GM12875 (cell line): Measurements from ENCODE around the gene RASGRF2.

Experiments
- H3K4me3 ChIP-seq: one replicate; pipeline ENCODE4 v1.5.1; 2011; ENCODE audit warnings: low read depth, low read length, control low read depth
- TF ChIP-seq, protein P1 (sequence below): IDR thresholded peaks from 2 replicates; pipeline ENCODE4 v1.5.1; 2011; ENCODE audit warnings: low read depth, mild to moderate bottlenecking, control low read depth, inconsistent platforms, low read length, moderate library complexity, borderline replicate concordance; ENCODE audit not compliant: insufficient read depth

The RASGRF2 gene

DNA sequence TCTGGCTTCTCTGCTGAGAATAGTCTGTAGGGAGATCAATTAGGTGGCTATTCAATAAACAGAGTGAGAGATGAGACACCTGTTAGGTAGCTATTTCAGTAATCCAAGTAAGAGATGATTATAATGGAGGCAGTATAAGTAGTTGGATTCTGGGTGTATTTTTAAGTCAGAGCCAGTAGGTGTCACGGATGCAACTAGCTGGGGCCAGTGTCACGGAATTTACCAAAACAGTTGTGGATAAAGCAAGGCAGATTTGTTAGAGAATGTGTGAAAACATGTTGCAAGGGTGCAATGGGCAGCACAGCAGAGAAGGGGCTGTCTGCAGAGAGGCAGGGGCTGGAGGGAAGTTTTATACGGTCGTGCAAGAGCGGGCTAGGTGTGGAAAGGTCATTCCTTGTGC lies 114.9 kb downstream of the RASGRF2 start:
- TF ChIP-seq, protein P1, sequence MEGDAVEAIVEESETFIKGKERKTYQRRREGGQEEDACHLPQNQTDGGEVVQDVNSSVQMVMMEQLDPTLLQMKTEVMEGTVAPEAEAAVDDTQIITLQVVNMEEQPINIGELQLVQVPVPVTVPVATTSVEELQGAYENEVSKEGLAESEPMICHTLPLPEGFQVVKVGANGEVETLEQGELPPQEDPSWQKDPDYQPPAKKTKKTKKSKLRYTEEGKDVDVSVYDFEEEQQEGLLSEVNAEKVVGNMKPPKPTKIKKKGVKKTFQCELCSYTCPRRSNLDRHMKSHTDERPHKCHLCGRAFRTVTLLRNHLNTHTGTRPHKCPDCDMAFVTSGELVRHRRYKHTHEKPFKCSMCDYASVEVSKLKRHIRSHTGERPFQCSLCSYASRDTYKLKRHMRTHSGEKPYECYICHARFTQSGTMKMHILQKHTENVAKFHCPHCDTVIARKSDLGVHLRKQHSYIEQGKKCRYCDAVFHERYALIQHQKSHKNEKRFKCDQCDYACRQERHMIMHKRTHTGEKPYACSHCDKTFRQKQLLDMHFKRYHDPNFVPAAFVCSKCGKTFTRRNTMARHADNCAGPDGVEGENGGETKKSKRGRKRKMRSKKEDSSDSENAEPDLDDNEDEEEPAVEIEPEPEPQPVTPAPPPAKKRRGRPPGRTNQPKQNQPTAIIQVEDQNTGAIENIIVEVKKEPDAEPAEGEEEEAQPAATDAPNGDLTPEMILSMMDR = no peak
- H3K4me3 ChIP-seq = no peak overlapping the region

DNA sequence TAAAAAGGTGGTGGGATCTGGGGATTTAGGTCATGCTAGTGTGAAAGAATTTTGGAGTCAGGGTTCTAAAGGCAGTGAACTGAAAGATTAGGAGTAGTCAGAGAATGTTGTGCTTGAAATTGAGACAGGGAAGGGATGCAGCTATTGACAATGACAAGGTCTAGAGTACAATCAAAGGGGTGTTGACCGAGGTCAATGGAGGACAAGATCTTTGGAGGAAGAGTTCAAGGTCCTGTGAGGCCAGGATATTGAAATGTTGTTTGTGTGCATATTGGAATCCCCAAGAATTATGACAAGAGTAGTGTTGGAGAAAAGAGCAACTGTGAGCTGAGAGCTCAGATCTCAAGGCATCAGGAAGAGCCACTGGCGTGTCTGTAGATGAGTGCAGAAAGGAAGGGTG lies 116.9 kb downstream of the RASGRF2 start:
- TF ChIP-seq, protein P1 = no peak
- H3K4me3 ChIP-seq = no peak overlapping the region

DNA sequence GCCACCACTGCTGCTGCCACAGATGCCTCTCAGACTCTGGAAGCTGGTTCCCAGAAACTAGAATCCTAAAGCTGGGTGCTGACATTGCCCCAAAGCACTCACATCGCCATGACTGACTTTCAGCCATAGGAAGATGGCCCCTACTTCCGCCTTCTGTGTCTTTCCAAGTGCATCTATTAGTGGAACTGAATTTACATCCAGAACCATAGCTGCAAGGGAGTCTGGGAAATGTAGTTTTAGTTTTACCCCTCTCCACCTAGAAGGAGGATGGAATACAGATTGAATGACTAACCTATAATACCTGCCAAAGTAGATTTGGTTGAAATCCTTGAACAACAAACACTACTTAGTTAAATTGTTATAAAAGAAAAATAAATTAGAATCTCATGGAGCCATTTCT lies 118.8 kb downstream of the RASGRF2 start:
- H3K4me3 ChIP-seq = no peak overlapping the region
- TF ChIP-seq, protein P1 = no peak

DNA sequence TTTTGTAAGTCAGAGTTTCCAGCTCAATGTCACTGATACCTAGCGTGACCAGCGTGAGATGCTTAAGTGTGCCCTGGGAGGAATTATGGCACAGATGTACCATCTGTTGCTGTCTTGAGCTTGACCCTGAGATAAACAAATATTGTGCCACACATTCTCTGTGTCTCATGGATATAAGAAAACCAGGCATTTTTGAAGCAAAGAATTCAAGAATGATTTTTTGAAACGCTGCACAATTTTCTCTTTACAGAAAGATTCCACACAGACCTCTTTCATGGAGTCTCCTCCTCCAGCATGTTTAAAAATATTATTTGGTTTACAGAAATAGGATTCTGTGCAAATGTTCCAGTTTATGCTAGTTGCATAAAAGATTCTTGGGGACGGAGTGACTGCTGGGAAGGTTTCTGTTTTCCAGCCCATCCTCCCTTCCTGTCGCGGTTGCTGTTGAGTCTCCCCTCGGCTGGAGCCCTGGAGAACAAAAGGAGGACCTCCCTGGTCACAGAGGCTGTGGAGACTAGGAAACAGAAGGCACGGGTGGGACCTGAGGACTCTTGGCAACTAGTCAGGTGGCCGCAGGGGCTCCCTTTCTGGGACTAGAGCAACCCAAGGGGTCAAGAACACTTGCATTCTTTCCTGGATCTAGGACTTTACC lies 120.8 kb downstream of the RASGRF2 start:
- TF ChIP-seq, protein P1 = no peak
- H3K4me3 ChIP-seq = no peak overlapping the region

DNA sequence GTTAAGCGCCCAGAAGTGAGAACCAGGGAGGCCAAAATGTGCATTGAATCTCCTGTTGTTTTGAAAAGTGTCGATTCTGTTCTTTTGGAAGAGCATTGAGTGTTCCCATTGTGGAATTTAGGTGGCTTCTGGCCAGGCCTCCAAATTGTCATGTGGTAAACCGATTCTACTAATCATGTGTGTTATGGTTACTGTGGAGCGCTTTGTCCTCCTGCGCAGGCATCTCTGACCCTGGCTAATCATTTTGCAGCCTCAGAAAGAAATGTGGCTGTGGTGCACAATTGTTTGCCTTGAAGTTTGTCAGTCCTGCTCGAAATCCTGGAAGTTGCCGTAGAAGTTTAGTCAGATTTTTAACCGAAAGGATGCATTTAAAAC lies 121.3 kb downstream of the RASGRF2 start:
- TF ChIP-seq, protein P1 = no peak

DNA sequence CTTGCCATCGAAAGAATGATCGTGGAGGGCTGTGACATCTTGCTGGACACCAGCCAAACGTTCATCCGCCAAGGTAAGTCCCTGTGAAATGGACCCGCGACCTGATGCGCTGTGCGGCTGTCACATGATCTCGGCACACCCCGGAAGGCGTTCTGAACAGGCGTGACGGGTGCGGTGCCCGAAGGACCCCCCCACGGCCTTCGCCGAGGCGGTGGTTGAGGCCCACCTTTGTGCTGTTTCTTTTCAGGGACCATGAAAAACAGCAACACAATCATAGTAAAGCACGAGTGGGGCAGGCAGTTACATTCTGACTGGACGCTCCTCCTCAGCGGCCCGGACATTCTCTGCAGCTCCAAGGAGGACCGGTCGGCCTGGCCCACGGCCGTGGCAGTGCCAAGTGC lies 126.7 kb downstream of the RASGRF2 start:
- TF ChIP-seq, protein P1 = no peak
- H3K4me3 ChIP-seq = no peak overlapping the region

More for the DNA sequence above, 121.3 kb downstream of the RASGRF2 start:
- H3K4me3 ChIP-seq = no peak overlapping the region

DNA sequence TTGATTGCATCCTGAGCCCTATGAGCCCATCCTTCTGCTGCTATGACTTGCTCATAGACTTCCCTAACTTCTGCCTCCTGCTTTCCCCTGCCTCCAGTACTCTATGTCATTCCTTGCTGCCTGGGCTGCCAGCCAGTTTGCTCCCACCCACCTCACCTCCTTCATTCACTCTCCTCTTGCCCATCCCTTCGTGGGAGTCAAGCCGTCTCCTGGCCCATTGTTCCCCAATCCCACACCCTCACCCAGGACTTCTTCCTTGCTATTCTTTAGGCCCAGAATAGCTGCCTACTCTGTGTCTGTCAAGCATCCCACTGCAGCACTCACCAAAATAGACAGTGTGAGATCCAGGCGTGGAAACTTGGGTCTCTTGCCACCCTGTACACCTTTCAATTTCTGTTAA lies 131.0 kb downstream of the RASGRF2 start:
- TF ChIP-seq, protein P1 = no peak
- H3K4me3 ChIP-seq = no peak overlapping the region
